ENCODE results near the gene LAMA5.

Gene LAMA5

DNA sequence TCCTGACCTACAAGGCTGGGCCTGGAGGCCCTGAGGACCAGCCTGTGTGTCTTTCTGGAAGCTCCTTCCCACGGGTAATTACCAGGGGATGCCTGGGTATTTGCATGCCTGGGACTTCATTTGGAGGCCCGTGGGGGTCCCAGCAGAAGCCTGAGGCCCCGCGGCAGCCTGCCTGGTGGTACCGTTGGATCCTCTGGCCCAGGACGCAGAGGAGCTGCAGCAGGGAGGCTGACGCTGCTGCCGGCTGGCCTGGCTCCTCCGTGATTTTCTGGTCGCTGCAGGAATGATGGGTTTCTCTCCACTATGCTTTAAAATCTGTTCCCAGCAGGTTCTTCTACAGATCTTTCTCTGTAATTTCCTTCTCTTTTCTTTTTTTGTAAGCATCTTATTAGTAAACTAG, 33.4 kb upstream of the LAMA5 start:
- no peaks in the 10 kb centered on the region for H3K9me3 ChIP-seq (ENCODE audit: insufficient read depth, low read length)
- no peaks in the 10 kb centered on the region for H3K9me2 ChIP-seq (replicated peaks; ENCODE audit: insufficient read depth, low read length)
- H3K4me3 ChIP-seq (ENCODE audit: insufficient read depth, low read length, poor library complexity, severe bottlenecking), result no peak overlapping the region
- no peak for TF ChIP-seq EZH2phosphoT487 (conservative IDR thresholded peaks at IDR 0.05; ENCODE audit: low read length)
- TF ChIP-seq, protein P1, sequence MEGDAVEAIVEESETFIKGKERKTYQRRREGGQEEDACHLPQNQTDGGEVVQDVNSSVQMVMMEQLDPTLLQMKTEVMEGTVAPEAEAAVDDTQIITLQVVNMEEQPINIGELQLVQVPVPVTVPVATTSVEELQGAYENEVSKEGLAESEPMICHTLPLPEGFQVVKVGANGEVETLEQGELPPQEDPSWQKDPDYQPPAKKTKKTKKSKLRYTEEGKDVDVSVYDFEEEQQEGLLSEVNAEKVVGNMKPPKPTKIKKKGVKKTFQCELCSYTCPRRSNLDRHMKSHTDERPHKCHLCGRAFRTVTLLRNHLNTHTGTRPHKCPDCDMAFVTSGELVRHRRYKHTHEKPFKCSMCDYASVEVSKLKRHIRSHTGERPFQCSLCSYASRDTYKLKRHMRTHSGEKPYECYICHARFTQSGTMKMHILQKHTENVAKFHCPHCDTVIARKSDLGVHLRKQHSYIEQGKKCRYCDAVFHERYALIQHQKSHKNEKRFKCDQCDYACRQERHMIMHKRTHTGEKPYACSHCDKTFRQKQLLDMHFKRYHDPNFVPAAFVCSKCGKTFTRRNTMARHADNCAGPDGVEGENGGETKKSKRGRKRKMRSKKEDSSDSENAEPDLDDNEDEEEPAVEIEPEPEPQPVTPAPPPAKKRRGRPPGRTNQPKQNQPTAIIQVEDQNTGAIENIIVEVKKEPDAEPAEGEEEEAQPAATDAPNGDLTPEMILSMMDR (IDR thresholded peaks at IDR 0.05; ENCODE audit: insufficient read depth, low read length, poor library complexity, severe bottlenecking), result no peak
- H3F3A ChIP-seq (ENCODE audit: insufficient read depth), result 0 out of 2 replicates have a peak, but pooled peaks cover 3% of the 10 kb centered on the region
- no peak overlapping the region for H2AFZ ChIP-seq (ENCODE audit: low read depth, low read length, severe bottlenecking)
- no peaks in the 10 kb centered on the region for H3K36me3 ChIP-seq (ENCODE audit: low read length)
- no peaks in the 10 kb centered on the region for H3K27me3 ChIP-seq (ENCODE audit: low read length)
- no peaks in the 10 kb centered on the region for H3K79me2 ChIP-seq (ENCODE audit: insufficient read depth, low read length)
- no peak overlapping the region for H3K9ac ChIP-seq (ENCODE audit: low read length)
- H3K4me2 ChIP-seq (ENCODE audit: low read depth, low read length, poor library complexity, severe bottlenecking), result no peak overlapping the region
- no peaks in the 10 kb centered on the region for H4K20me1 ChIP-seq (ENCODE audit: low read depth, low read length)
- no peak overlapping the region for H3K27ac ChIP-seq (ENCODE audit: low read depth, low read length)

- H2AFZ ChIP-seq (ENCODE audit: low read depth, low read length, severe bottlenecking), result no peak overlapping the region
- no peak overlapping the region for H3K9ac ChIP-seq (ENCODE audit: low read length)
- no peaks in the 10 kb centered on the region for H3K9me2 ChIP-seq (replicated peaks; ENCODE audit: insufficient read depth, low read length)
- no peaks in the 10 kb centered on the region for H4K20me1 ChIP-seq (ENCODE audit: low read depth, low read length)
- no peaks in the 10 kb centered on the region for H3K79me2 ChIP-seq (ENCODE audit: insufficient read depth, low read length)
- no peak overlapping the region for H3K27ac ChIP-seq (ENCODE audit: low read depth, low read length)
- no peaks in the 10 kb centered on the region for H3K9me3 ChIP-seq (ENCODE audit: insufficient read depth, low read length)
- H3F3A ChIP-seq (ENCODE audit: insufficient read depth), result 0 out of 2 replicates have a peak, but pooled peaks cover 3% of the 10 kb centered on the region
- H3K4me3 ChIP-seq (ENCODE audit: insufficient read depth, low read length, poor library complexity, severe bottlenecking), result no peak overlapping the region
- no peaks in the 10 kb centered on the region for H3K27me3 ChIP-seq (ENCODE audit: low read length)
- no peak overlapping the region for H3K4me2 ChIP-seq (ENCODE audit: low read depth, low read length, poor library complexity, severe bottlenecking)
- no peak for TF ChIP-seq EZH2phosphoT487 (conservative IDR thresholded peaks at IDR 0.05; ENCODE audit: low read length)
- TF ChIP-seq, protein P1 (IDR thresholded peaks at IDR 0.05; ENCODE audit: insufficient read depth, low read length, poor library complexity, severe bottlenecking), result no peak
- no peaks in the 10 kb centered on the region for H3K36me3 ChIP-seq (ENCODE audit: low read length)
Measured at GRCh38 chr20:62400021-62400420, 32.9 kb upstream of the LAMA5 start.

- H2AFZ ChIP-seq (ENCODE audit: low read depth, low read length, severe bottlenecking), result no peak overlapping the region
- no peak overlapping the region for H3K9ac ChIP-seq (ENCODE audit: low read length)
- no peak overlapping the region for H3K4me3 ChIP-seq (ENCODE audit: insufficient read depth, low read length, poor library complexity, severe bottlenecking)
- TF ChIP-seq EZH2phosphoT487 (conservative IDR thresholded peaks at IDR 0.05; ENCODE audit: low read length), result no peak
- TF ChIP-seq, protein P1 (IDR thresholded peaks at IDR 0.05; ENCODE audit: insufficient read depth, low read length, poor library complexity, severe bottlenecking), result no peak
- H4K20me1 ChIP-seq (ENCODE audit: low read depth, low read length), result no peaks in the 10 kb centered on the region
- no peaks in the 10 kb centered on the region for H3K27me3 ChIP-seq (ENCODE audit: low read length)
- 0 out of 2 replicates have a peak, but pooled peaks cover 3% of the 10 kb centered on the region for H3F3A ChIP-seq (ENCODE audit: insufficient read depth)
- H3K79me2 ChIP-seq (ENCODE audit: insufficient read depth, low read length), result no peaks in the 10 kb centered on the region
- H3K9me3 ChIP-seq (ENCODE audit: insufficient read depth, low read length), result no peaks in the 10 kb centered on the region
- no peak overlapping the region for H3K4me2 ChIP-seq (ENCODE audit: low read depth, low read length, poor library complexity, severe bottlenecking)
- no peaks in the 10 kb centered on the region for H3K9me2 ChIP-seq (replicated peaks; ENCODE audit: insufficient read depth, low read length)
- H3K27ac ChIP-seq (ENCODE audit: low read depth, low read length), result no peak overlapping the region
- H3K36me3 ChIP-seq (ENCODE audit: low read length), result no peaks in the 10 kb centered on the region
Measured at GRCh38 chr20:62398120-62398821, 31.2 kb upstream of the LAMA5 start.

All from SU-DHL-6 (cell line).